ENCODE data around the gene FYB1. TPM values are rescaled to one million over a fixed set of nuclear protein-coding genes. Genes with fewer than 3 reads are reported as not detected.
A peak's percentile ranks its signal among the peaks of the same experiment; 100 is the strongest.

Gene FYB1
- total RNA-seq, 2 experiments from 2014 or later: 129 TPM

DNA sequence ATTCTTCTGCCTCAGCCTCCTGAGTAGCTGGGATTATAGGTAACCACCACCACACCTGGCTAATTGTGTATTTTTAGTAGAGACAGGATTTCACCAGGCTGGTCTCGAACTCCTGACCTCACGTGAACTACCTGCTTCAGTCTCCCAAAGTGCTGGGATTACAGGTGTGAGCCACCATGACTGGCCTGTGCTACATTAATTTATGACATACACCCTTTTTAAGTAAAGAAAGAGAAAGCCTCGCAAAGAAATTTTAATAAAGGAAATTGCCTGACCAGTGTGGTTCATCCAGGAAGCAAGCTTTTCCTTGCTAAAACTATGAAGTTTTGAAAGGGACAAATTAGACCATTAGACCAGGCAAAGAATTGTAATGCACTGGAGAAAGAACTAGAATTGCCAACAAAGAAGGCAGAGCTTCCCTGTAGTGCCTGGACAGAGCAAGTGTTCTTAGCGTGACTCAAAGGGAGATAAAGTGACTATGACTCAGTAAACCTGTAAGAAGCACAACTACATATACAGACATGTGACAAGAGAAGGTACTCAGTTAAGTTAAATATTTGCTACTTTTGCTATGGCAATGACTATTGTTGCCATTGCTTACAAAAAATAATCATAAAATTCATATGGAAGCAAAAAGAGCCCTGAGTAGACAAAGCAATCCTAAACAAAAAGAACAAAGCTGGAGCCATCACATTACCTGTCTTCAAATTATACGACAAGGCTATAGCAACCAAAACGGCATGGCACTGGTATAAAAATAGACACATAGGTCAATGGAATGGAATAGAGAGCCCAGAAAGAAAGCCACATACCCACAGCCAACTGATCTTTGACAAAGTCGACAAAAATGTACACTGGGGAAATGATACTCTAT, 54.6 kb downstream of the FYB1 start:
- Mint-ChIP-seq H3K36me3 (ENCODE audit: low read depth) (peaks cover 16% of the 10 kb centered on the region), H3K4me3 (peak overlapping the region; percentile 74), H3K4me1 (ENCODE audit: low read depth) (peaks cover 86% of the 10 kb centered on the region), H3K27ac (peak overlapping the region; percentile 96), H3K9me3 (no peaks in the 10 kb centered on the region), H3K27me3 (ENCODE audit: low read depth) (no peaks in the 10 kb centered on the region)
- CTCF ChIA-PET: interaction anchor here (0.6 to 2.6 kb wide), 10 partner anchors 10 to 120 kb away, joined by 3 to 11 read pairs (median 5); no protein-coding TSS in a partner anchor
- intact Hi-C loops (cut with micrococcal nuclease): loop anchor here (1.0 kb wide), 4 partner anchors 8 to 46 kb away; no protein-coding TSS in a partner anchor
- peak; percentile 51 for DNase-seq

GRCh38 chr5:39164016-39164415, 55.3 kb downstream of the FYB1 start:
- peak overlapping the region; percentile 74 for H3K4me3 Mint-ChIP-seq
- no peaks in the 10 kb centered on the region for H3K9me3 Mint-ChIP-seq
- CTCF ChIA-PET: interaction anchor here (1.2 to 2.6 kb wide), 7 partner anchors 11 to 121 kb away, joined by 3 to 11 read pairs (median 6); no protein-coding TSS in a partner anchor
- intact Hi-C loops (cut with micrococcal nuclease): loop anchor here (1.0 kb wide), 3 partner anchors 8 to 28 kb away; no protein-coding TSS in a partner anchor
- peaks cover 86% of the 10 kb centered on the region for H3K4me1 Mint-ChIP-seq (ENCODE audit: low read depth)
- peaks cover 10% of the 10 kb centered on the region for H3K36me3 Mint-ChIP-seq (ENCODE audit: low read depth)
- H3K27ac Mint-ChIP-seq: peak overlapping the region; percentile 96
- H3K27me3 Mint-ChIP-seq (ENCODE audit: low read depth): no peaks in the 10 kb centered on the region
- peak; percentile 63 for DNase-seq

GRCh38 chr5:39161578-39161977, 57.8 kb downstream of the FYB1 start:
- intact Hi-C loops (cut with micrococcal nuclease): no loop called here
- Mint-ChIP-seq H3K27ac (peak overlapping the region; percentile 80), H3K27me3 (ENCODE audit: low read depth) (no peaks in the 10 kb centered on the region), H3K36me3 (ENCODE audit: low read depth) (peaks cover 8% of the 10 kb centered on the region), H3K4me1 (ENCODE audit: low read depth) (peaks cover 85% of the 10 kb centered on the region), H3K9me3 (no peaks in the 10 kb centered on the region), H3K4me3 (peak overlapping the region; percentile 43)
- CTCF ChIA-PET: no interaction called here
- no peak for DNase-seq

GRCh38 chr5:39160576-39161213, 58.7 kb downstream of the FYB1 start:
- H3K36me3 Mint-ChIP-seq (ENCODE audit: low read depth): peaks cover 6% of the 10 kb centered on the region
- no peak for DNase-seq
- CTCF ChIA-PET: interaction anchor here (1.0 kb wide), 1 partner anchor 15 kb away, joined by 3 read pairs; no protein-coding TSS in a partner anchor
- no peaks in the 10 kb centered on the region for H3K27me3 Mint-ChIP-seq (ENCODE audit: low read depth)
- H3K4me1 Mint-ChIP-seq (ENCODE audit: low read depth): peaks cover 84% of the 10 kb centered on the region
- peak overlapping the region; percentile 75 for H3K27ac Mint-ChIP-seq
- intact Hi-C loops (cut with micrococcal nuclease): no loop called here
- no peak overlapping the region for H3K4me3 Mint-ChIP-seq
- no peaks in the 10 kb centered on the region for H3K9me3 Mint-ChIP-seq

GRCh38 chr5:39159811-39160490, 59.4 kb downstream of the FYB1 start:
- H3K9me3 Mint-ChIP-seq: no peaks in the 10 kb centered on the region
- peak overlapping the region; percentile 75 for H3K27ac Mint-ChIP-seq
- no peak for DNase-seq
- CTCF ChIA-PET: interaction anchor here (1.0 to 3.6 kb wide), 3 partner anchors 16 to 123 kb away, joined by 3 to 14 read pairs (median 4); no protein-coding TSS in a partner anchor
- no peaks in the 10 kb centered on the region for H3K36me3 Mint-ChIP-seq (ENCODE audit: low read depth)
- H3K27me3 Mint-ChIP-seq (ENCODE audit: low read depth): no peaks in the 10 kb centered on the region
- intact Hi-C loops (cut with micrococcal nuclease): loop anchor here (1.0 kb wide), 1 partner anchor 10 kb away; no protein-coding TSS in a partner anchor
- H3K4me3 Mint-ChIP-seq: peak overlapping the region; percentile 13
- peaks cover 84% of the 10 kb centered on the region for H3K4me1 Mint-ChIP-seq (ENCODE audit: low read depth)

DNA sequence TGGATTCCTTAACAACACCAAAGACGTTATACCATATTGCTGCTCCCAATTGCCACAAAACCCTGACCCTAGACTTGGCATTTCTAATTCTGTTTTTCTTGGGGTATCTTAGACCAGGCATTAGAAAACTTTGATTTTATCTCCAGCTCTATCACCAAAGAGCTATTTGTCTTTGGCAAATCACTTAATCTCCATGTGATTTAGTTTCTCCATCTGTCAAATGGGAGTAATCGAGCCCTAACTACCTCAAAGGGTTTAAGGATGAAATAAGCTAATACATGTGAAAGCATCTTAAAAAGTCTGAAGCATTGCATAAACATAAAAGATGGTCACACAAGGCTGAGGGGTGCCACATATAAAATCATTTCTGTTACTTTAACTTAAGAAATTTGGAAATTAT, 60.6 kb downstream of the FYB1 start:
- DNase-seq: no peak
- intact Hi-C loops (cut with micrococcal nuclease): loop anchor here (1.0 kb wide), 1 partner anchor 8 kb away; no protein-coding TSS in a partner anchor
- H3K36me3 Mint-ChIP-seq (ENCODE audit: low read depth): no peaks in the 10 kb centered on the region
- no peaks in the 10 kb centered on the region for H3K9me3 Mint-ChIP-seq
- peaks cover 84% of the 10 kb centered on the region for H3K4me1 Mint-ChIP-seq (ENCODE audit: low read depth)
- CTCF ChIA-PET: interaction anchor here (1.0 to 3.6 kb wide), 3 partner anchors 9 to 124 kb away, joined by 3 to 14 read pairs (median 4); no protein-coding TSS in a partner anchor
- H3K4me3 Mint-ChIP-seq: no peak overlapping the region
- no peaks in the 10 kb centered on the region for H3K27me3 Mint-ChIP-seq (ENCODE audit: low read depth)
- H3K27ac Mint-ChIP-seq: peak overlapping the region; percentile 70

DNA sequence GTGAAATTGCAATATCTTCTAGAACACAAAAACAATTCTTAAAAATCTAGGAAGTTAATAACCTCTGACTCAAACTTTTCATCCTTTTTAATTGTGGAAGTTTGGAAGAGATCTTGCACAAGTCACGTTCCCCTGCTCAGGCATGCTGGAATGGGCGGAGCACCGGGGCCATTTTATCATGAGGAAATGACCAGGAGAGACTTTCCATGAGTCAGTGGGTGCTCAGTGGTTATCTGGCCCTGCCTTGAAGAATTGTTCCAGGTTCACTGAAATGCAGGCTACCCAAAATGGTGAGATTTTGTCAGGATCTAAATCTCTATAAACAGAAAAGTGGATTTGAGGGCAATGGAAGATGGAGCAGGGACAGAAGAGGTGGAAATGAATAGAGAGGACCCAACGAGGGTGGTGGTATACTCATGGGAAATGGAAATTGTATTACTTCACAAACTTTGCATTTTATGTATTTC, 61.2 kb downstream of the FYB1 start:
- peak overlapping the region; percentile 22 for H3K4me3 Mint-ChIP-seq
- H3K27me3 Mint-ChIP-seq (ENCODE audit: low read depth): no peaks in the 10 kb centered on the region
- intact Hi-C loops (cut with micrococcal nuclease): no loop called here
- DNase-seq: no peak
- H3K36me3 Mint-ChIP-seq (ENCODE audit: low read depth): peaks cover 3% of the 10 kb centered on the region
- no peaks in the 10 kb centered on the region for H3K9me3 Mint-ChIP-seq
- H3K27ac Mint-ChIP-seq: peak overlapping the region; percentile 70
- CTCF ChIA-PET: interaction anchor here (1.0 to 3.6 kb wide), 6 partner anchors 8 to 125 kb away, joined by 3 to 14 read pairs (median 4); no protein-coding TSS in a partner anchor
- peaks cover 84% of the 10 kb centered on the region for H3K4me1 Mint-ChIP-seq (ENCODE audit: low read depth)

GRCh38 chr5:39157701-39158100, 61.7 kb downstream of the FYB1 start:
- peak overlapping the region; percentile 70 for H3K27ac Mint-ChIP-seq
- peaks cover 86% of the 10 kb centered on the region for H3K4me1 Mint-ChIP-seq (ENCODE audit: low read depth)
- no peaks in the 10 kb centered on the region for H3K27me3 Mint-ChIP-seq (ENCODE audit: low read depth)
- peaks cover 7% of the 10 kb centered on the region for H3K36me3 Mint-ChIP-seq (ENCODE audit: low read depth)
- peak overlapping the region; percentile 45 for H3K4me3 Mint-ChIP-seq
- CTCF ChIA-PET: interaction anchor here (0.7 to 3.6 kb wide), 9 partner anchors 11 to 126 kb away, joined by 3 to 14 read pairs (median 5); no protein-coding TSS in a partner anchor
- no peak for DNase-seq
- no peaks in the 10 kb centered on the region for H3K9me3 Mint-ChIP-seq
- intact Hi-C loops (cut with micrococcal nuclease): no loop called here

DNA sequence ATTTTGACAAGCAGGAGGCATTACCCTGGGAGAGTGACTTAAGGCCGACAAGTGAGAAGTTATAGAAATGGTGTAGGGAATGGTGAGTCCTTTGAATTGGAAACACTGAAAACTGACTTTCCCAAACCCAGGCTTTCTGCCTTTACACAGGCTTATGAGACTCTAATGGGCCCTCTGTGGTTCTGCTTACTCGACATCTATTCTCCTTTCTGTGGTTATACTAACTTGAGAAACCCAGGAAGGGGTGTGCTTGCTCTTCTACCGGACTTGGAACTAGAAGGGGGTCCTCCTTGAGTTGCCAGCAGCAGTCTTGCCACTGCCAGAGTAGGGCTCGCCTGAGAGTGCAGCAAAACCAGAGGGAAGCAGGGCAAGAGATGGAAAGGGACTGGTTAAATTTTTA, 63.3 kb downstream of the FYB1 start:
- H3K36me3 Mint-ChIP-seq (ENCODE audit: low read depth): peaks cover 19% of the 10 kb centered on the region
- peak overlapping the region; percentile 83 for H3K27ac Mint-ChIP-seq
- H3K4me3 Mint-ChIP-seq: peak overlapping the region; percentile 54
- no peaks in the 10 kb centered on the region for H3K27me3 Mint-ChIP-seq (ENCODE audit: low read depth)
- H3K4me1 Mint-ChIP-seq (ENCODE audit: low read depth): peaks cover 91% of the 10 kb centered on the region
- DNase-seq: no peak
- CTCF ChIA-PET: interaction anchor here (0.7 kb wide), 1 partner anchor 15 kb away, joined by 3 read pairs; no protein-coding TSS in a partner anchor
- intact Hi-C loops (cut with micrococcal nuclease): loop anchor here (1.0 kb wide), 1 partner anchor 8 kb away; no protein-coding TSS in a partner anchor
- no peaks in the 10 kb centered on the region for H3K9me3 Mint-ChIP-seq

GRCh38 chr5:39151745-39152144, 67.6 kb downstream of the FYB1 start:
- Mint-ChIP-seq H3K4me1 (ENCODE audit: low read depth) (peaks cover 83% of the 10 kb centered on the region), H3K27me3 (ENCODE audit: low read depth) (no peaks in the 10 kb centered on the region), H3K27ac (peak overlapping the region; percentile 87), H3K9me3 (no peaks in the 10 kb centered on the region), H3K36me3 (ENCODE audit: low read depth) (peaks cover 32% of the 10 kb centered on the region), H3K4me3 (peak overlapping the region; percentile 30)
- CTCF ChIA-PET: interaction anchor here (0.6 to 2.9 kb wide), 6 partner anchors 13 to 132 kb away, joined by 3 to 12 read pairs (median 4); no protein-coding TSS in a partner anchor
- DNase-seq: no peak
- intact Hi-C loops (cut with micrococcal nuclease): loop anchor here (2.0 to 5.0 kb wide), 2 partner anchors 226 to 395 kb away; no protein-coding TSS in a partner anchor

DNA sequence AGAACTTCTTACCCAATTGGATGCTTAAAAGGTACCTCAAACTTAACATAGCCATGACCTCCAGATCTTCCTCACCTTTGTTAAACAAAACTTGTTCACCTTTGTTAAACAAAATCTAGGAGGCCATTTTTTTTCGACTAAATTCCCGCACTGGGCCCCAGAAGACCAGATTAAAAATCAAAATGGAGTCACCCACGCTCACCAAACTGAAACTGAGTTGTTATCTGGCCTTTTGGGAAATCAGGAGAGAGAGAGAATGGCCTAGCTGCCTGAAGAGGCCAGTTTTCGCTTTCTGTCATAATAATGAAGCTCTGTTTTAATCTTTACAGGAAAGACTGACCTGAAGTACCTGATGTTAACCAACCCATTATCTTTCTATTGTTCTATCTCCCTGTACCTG, 69.4 kb downstream of the FYB1 start:
- peaks cover 34% of the 10 kb centered on the region for H3K36me3 Mint-ChIP-seq (ENCODE audit: low read depth)
- intact Hi-C loops (cut with micrococcal nuclease): loop anchor here (1.0 to 5.0 kb wide), 9 partner anchors 9 to 420 kb away; no protein-coding TSS in a partner anchor
- peak overlapping the region; percentile 65 for H3K27ac Mint-ChIP-seq
- H3K9me3 Mint-ChIP-seq: no peaks in the 10 kb centered on the region
- no peak overlapping the region for H3K4me3 Mint-ChIP-seq
- peaks cover 78% of the 10 kb centered on the region for H3K4me1 Mint-ChIP-seq (ENCODE audit: low read depth)
- no peaks in the 10 kb centered on the region for H3K27me3 Mint-ChIP-seq (ENCODE audit: low read depth)
- DNase-seq: no peak
- CTCF ChIA-PET: interaction anchor here (1.0 to 4.9 kb wide), 5 partner anchors 9 to 133 kb away, joined by 3 to 39 read pairs (median 6); no protein-coding TSS in a partner anchor

All from activated naive CD4-positive, alpha-beta T cell treated with anti-CD3 and anti-CD28 coated beads for 36 hours (primary cell).